HepG2 (cell line): ENCODE data around the gene ESYT2. TPM values are rescaled to one million over a fixed set of nuclear protein-coding genes. Genes with fewer than 3 reads are reported as not detected.

ENCODE experiments used
- ELF3 ChIP-seq: IDR thresholded peaks from 2 replicates; pipeline ENCODE4 v1.6.1; 2016; ENCODE audit warnings: missing genetic modification reagents, missing compliant biosample characterization
- GABPA ChIP-seq, 2 experiments: IDR thresholded peaks; 2 replicates each; pipeline ENCODE4 v1.6.1; 2011 to 2016; ENCODE audit warnings: low read depth in 2 of 2, low read length in 1 of 2, missing biosample characterization in 1 of 2, missing genetic modification characterization in 1 of 2
- GABPB1 ChIP-seq: IDR thresholded peaks from 2 replicates; pipeline ENCODE4 v1.6.1; 2016; ENCODE audit warnings: mild to moderate bottlenecking, missing genetic modification reagents, moderate library complexity, missing compliant biosample characterization
- KAT8 ChIP-seq: IDR thresholded peaks from 2 replicates; pipeline ENCODE4 v1.6.1; 2016; ENCODE audit warnings: missing genetic modification reagents, missing compliant biosample characterization
- KDM1A ChIP-seq: IDR thresholded peaks from 2 replicates; pipeline ENCODE4 v1.6.1; 2016; ENCODE audit warnings: missing compliant biosample characterization
- POLR2AphosphoS5 ChIP-seq: IDR thresholded peaks from 2 replicates; pipeline ENCODE4 v1.6.1; 2012; ENCODE audit warnings: low read depth, low read length
- RAD21 ChIP-seq: fragments of 450-650 bp; formaldehyde crosslinking; IDR thresholded peaks from 2 replicates; pipeline ENCODE4 v1.5.0; 2020; ENCODE audit warnings: mild to moderate bottlenecking
- SP2 ChIP-seq: sonication (generic); formaldehyde crosslinking; IDR thresholded peaks from 2 replicates; pipeline ENCODE4 v1.5.1; 2020; ENCODE audit warnings: mild to moderate bottlenecking, missing genetic modification reagents
- TAF1 ChIP-seq: sonication (generic); formaldehyde crosslinking; IDR thresholded peaks from 2 replicates; pipeline ENCODE4 v1.4.0; 2020; ENCODE audit warnings: missing genetic modification reagents
- TFAP4 ChIP-seq: sonication (generic); IDR thresholded peaks from 2 replicates; pipeline ENCODE4 v1.6.1; 2016; ENCODE audit warnings: low read depth, borderline replicate concordance
- ZBTB38 ChIP-seq: sonication (generic); formaldehyde crosslinking; IDR thresholded peaks from 2 replicates; pipeline ENCODE4 v1.5.1; 2020; ENCODE audit warnings: mild to moderate bottlenecking, missing genetic modification reagents
- ZBTB7B ChIP-seq: sonication (generic); formaldehyde crosslinking; IDR thresholded peaks from 2 replicates; pipeline ENCODE4 v1.4.0; 2020; ENCODE audit warnings: missing genetic modification reagents
- ZFY ChIP-seq: sonication (generic); formaldehyde crosslinking; IDR thresholded peaks from 2 replicates; pipeline ENCODE4 v1.4.0; 2020; ENCODE audit warnings: missing genetic modification reagents
- ZMYM4 ChIP-seq: sonication (generic); formaldehyde crosslinking; IDR thresholded peaks from 2 replicates; pipeline ENCODE4 v1.8.1; 2023; ENCODE audit warnings: mild to moderate bottlenecking, missing genetic modification reagents
- ZNF44 ChIP-seq: sonication (generic); formaldehyde crosslinking; IDR thresholded peaks from 2 replicates; pipeline ENCODE4 v1.5.1; 2020; ENCODE audit warnings: mild to moderate bottlenecking, missing genetic modification reagents
- ZNF687 ChIP-seq: sonication (generic); formaldehyde crosslinking; IDR thresholded peaks from 2 replicates; pipeline ENCODE4 v1.5.1; 2020; ENCODE audit warnings: mild to moderate bottlenecking, missing genetic modification reagents, moderate library complexity
- ZNF761 ChIP-seq: sonication (generic); formaldehyde crosslinking; conservative IDR thresholded peaks from 2 replicates; pipeline ENCODE4 v1.4.0; 2020; ENCODE audit warnings: mild to moderate bottlenecking, missing genetic modification reagents
- polyA plus RNA-seq, 8 experiments: library from polyadenylated mRNA; depleted of rRNA in 3 of 8; stranded (reverse) in 7 of 8; unstranded in 1 of 8; fragments of >200 nt; fragmentation: Illumina TruSeq in 4 of 8; extraction: Trizol in 4 of 8; gene quantifications; 2 replicates each; pipeline versions ENCODE4 v1.2.1 to v1.2.3, GENCODE V29; 2011 to 2016; ENCODE audit warnings: low read depth in 4 of 8, missing spikeins in 1 of 8, mixed read lengths in 1 of 8; ENCODE audit not compliant: insufficient read depth in 1 of 8
- total RNA-seq, 5 experiments: library from RNA; depleted of rRNA; stranded (reverse); fragments of >200 nt; fragmentation: Illumina TruSeq; extraction: Trizol; gene quantifications; 2 replicates each; pipeline ENCODE4 v1.2.3, GENCODE V29; 2016; ENCODE audit warnings: low read depth in 1 of 5
- TF ChIP-seq, protein P1 (sequence below): sonication (generic); formaldehyde crosslinking; IDR thresholded peaks from 2 replicates; pipeline ENCODE4 v1.5.0; 2020; ENCODE audit warnings: mild to moderate bottlenecking, missing genetic modification reagents, borderline replicate concordance
- TF ChIP-seq, protein P2 (sequence below): sonication (generic); formaldehyde crosslinking; IDR thresholded peaks from 2 replicates; pipeline ENCODE4 v1.5.1; 2020; ENCODE audit warnings: missing genetic modification reagents, mild to moderate bottlenecking, borderline replicate concordance

Gene ESYT2
- total and polyA plus RNA-seq, 2 of the 13 experiments (the other 11 are each of a cell fraction or from before 2014, with no cell fraction given), result 28.5 to 37.3 TPM

- TF ChIP-seq ZNF687 (CRISPR knock-in tag) (peak; percentile 36; the same call in 1 of the 2 replicates), ELF3 (CRISPR knock-in tag) (peak; percentile 51; the same call in 1 of the 2 replicates), ZNF761 (no peak), GABPA (IDR thresholded peaks at IDR 0.05; ENCODE audit: low read depth, low read length) (peak; percentile 12; the same call in 1 of the 2 replicates), GABPA (CRISPR knock-in tag; IDR thresholded peaks at IDR 0.05; ENCODE audit: low read depth) (peak; percentile 74), SP2 (CRISPR knock-in tag) (peak; percentile 22; the same call in 1 of the 2 replicates), KAT8 (CRISPR knock-in tag) (0 out of 2 replicates have a peak, but pooled peaks have one; percentile 49), TAF1 (CRISPR knock-in tag) (peak; percentile 36; the same call in 1 of the 2 replicates), ZBTB7B (CRISPR knock-in tag) (no peak), KDM1A (no peak), RAD21 (CRISPR knock-in tag) (no peak), ZBTB38 (CRISPR knock-in tag) (0 out of 2 replicates have a peak, but pooled peaks have one; percentile 34), ZNF44 (CRISPR knock-in tag) (peak; percentile 25; the same call in 1 of the 2 replicates), POLR2AphosphoS5 (peak; percentile 62; the same call in 1 of the 2 replicates), GABPB1 (CRISPR knock-in tag) (peak; percentile 28; the same call in 1 of the 2 replicates), ZFY (CRISPR knock-in tag) (peak; percentile 24; the same call in 1 of the 2 replicates), TFAP4 (peak; percentile 72; the same call in 1 of the 2 replicates), ZMYM4 (peak; percentile 58)
- TF ChIP-seq, protein P1, sequence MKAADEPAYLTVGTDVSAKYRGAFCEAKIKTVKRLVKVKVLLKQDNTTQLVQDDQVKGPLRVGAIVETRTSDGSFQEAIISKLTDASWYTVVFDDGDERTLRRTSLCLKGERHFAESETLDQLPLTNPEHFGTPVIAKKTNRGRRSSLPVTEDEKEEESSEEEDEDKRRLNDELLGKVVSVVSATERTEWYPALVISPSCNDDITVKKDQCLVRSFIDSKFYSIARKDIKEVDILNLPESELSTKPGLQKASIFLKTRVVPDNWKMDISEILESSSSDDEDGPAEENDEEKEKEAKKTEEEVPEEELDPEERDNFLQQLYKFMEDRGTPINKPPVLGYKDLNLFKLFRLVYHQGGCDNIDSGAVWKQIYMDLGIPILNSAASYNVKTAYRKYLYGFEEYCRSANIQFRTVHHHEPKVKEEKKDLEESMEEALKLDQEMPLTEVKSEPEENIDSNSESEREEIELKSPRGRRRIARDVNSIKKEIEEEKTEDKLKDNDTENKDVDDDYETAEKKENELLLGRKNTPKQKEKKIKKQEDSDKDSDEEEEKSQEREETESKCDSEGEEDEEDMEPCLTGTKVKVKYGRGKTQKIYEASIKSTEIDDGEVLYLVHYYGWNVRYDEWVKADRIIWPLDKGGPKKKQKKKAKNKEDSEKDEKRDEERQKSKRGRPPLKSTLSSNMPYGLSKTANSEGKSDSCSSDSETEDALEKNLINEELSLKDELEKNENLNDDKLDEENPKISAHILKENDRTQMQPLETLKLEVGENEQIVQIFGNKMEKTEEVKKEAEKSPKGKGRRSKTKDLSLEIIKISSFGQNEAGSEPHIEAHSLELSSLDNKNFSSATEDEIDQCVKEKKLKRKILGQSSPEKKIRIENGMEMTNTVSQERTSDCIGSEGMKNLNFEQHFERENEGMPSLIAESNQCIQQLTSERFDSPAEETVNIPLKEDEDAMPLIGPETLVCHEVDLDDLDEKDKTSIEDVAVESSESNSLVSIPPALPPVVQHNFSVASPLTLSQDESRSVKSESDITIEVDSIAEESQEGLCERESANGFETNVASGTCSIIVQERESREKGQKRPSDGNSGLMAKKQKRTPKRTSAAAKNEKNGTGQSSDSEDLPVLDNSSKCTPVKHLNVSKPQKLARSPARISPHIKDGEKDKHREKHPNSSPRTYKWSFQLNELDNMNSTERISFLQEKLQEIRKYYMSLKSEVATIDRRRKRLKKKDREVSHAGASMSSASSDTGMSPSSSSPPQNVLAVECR, result peak; percentile 59; the same call in 1 of the 2 replicates
- TF ChIP-seq, protein P2, sequence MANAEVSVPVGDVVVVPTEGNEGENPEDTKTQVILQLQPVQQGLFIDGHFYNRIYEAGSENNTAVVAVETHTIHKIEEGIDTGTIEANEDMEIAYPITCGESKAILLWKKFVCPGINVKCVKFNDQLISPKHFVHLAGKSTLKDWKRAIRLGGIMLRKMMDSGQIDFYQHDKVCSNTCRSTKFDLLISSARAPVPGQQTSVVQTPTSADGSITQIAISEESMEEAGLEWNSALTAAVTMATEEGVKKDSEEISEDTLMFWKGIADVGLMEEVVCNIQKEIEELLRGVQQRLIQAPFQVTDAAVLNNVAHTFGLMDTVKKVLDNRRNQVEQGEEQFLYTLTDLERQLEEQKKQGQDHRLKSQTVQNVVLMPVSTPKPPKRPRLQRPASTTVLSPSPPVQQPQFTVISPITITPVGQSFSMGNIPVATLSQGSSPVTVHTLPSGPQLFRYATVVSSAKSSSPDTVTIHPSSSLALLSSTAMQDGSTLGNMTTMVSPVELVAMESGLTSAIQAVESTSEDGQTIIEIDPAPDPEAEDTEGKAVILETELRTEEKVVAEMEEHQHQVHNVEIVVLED (CRISPR knock-in tag), result peak; percentile 50; the same call in 1 of the 2 replicates
- TF ChIP-seq, all 625 proteins: peak for 26
Observed at GRCh38 chr7:158707610-158708009, 121.7 kb downstream of the ESYT2 start (continued).
